ENCODE results near the gene CNST. TPM values are rescaled to one million over a fixed set of nuclear protein-coding genes. Genes with fewer than 3 reads are reported as not detected.

Gene CNST
- total RNA-seq, 1 donor from 2014 or later = 18.4 TPM

DNA sequence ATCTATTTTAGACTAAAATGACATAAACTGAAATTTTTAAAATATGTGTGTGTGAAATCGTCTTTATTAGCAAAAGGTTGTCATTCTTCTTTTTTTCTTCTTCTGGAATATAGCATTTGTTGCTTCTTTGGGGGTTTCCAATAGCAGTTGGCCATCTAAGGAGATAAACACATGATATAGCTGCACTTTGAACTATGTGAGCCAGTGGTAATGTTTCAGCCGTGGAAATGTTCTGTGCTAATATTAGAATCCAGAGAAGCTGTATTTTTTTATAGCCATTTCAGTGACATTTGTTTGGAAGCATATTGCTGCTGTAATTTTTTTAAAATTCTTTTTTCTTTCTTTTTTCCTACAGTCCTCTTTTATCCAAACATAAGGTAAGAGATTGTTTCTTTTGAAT is 75.1 kb downstream of the CNST start:
- DNase-seq (ENCODE audit: missing footprints) (no peak), ATAC-seq (no peak)
- intact Hi-C loops (cut with DNase I) = loop anchor here (2.0 kb wide), 1 partner anchor 75 kb away; the partner anchor contains the start of genes CNST and TFB2M

DNA sequence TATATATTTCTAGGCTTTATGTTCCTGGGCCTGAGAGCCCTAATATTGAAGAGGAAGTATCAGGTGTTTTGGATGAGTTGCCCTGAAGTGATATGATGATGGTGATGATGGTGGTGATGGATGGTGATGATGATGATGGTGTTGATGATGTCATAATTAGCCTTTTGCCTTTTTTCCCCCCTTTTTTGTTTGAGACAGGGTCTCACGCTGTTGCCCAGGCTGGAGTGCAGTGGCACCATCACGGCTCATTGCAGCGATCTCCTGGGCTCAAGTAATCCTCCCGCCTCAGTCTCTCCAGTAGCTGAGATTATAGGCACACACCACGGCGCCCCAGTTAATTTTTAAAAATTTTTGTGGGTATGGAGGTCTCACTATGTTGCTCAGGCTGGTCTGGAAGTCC is 76.5 kb downstream of the CNST start:
- ATAC-seq = no peak
- intact Hi-C loops (cut with DNase I) = loop anchor here (1.0 kb wide), 1 partner anchor 10 kb away; no protein-coding TSS in a partner anchor
- no peak for DNase-seq (ENCODE audit: missing footprints)

DNA sequence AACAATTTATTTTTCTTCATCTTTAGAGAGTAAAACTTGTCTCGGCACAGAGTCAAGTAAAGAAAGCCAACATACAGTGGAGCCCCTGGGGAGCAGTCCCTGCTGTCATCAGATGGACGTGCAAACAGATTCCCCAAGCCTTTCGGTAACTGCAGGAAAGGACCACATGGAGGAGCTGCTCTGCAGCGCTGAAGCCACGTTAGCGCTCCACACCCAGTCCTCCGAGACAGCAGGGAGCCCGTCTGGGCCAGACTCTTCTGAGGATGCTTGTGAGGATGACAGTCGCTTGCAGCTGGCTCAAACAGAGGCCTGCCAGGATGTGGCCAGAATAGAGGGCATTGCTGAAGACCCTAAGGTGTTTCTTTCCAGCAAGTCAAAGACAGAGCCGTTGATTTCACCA is 80.9 kb downstream of the CNST start:
- intact Hi-C loops (cut with DNase I) = loop anchor here (2.0 to 5.0 kb wide), 2 partner anchors 35 to 52 kb away; no protein-coding TSS in a partner anchor
- DNase-seq (ENCODE audit: missing footprints) = peak; percentile 79

DNA sequence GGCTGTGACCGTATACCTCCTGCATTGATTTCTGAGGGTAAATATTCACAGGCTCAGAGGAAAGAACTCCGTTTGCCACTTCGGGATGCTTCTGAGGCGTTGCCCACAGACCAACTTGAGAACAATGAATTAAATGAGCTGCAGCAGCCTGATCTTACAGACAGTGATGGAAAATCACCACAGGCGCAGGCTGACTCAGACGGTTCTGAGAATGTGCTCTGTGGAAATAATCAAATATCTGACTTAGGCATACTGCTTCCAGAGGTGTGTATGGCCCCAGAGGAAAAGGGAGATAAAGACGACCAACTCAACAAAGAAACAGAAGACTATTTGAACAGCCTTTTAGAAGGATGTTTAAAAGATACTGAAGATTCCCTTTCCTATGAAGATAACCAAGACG is 81.3 kb downstream of the CNST start:
- DNase-seq (ENCODE audit: missing footprints) (no peak), ATAC-seq (peak; percentile 54)
- intact Hi-C loops (cut with DNase I) = loop anchor here (2.0 to 5.0 kb wide), 2 partner anchors 35 to 51 kb away; no protein-coding TSS in a partner anchor

More for the DNA sequence above, 80.9 kb downstream of the CNST start:
- peak; percentile 97 for ATAC-seq

DNA sequence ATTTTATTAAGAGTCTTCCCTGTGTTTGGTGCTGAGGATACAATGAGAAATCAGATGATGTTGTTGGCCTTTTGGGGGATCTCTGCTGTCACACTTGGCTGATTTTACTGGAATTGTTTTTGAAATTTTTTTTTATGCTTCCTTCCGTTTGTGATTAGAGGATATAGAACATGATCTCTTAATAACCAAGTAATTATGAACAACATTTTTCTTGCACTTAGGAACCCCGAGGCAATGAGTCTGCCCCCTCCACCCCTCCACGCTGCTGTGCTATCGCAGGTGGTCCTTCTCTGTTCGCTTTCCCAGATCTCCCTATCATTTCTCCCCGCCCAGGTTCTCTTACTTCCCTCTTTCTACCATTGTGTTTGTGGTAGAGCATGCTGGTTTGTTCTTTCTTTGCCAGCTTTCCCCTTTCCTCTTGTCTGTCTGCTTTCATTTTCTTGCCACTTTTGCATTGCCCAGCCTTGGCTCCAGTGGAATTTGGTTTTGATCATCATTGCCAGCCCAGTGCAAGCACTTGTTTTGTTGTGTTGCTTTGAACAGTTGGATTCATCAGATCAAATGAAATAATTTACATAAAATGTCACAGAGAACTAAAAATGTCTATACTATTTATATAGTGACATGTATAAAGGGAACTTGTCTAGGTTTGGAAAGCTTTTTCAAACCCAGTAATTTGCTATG is 84.9 kb downstream of the CNST start:
- no peak for ATAC-seq
- DNase-seq (ENCODE audit: missing footprints) = no peak
- intact Hi-C loops (cut with DNase I) = no loop called here

DNA sequence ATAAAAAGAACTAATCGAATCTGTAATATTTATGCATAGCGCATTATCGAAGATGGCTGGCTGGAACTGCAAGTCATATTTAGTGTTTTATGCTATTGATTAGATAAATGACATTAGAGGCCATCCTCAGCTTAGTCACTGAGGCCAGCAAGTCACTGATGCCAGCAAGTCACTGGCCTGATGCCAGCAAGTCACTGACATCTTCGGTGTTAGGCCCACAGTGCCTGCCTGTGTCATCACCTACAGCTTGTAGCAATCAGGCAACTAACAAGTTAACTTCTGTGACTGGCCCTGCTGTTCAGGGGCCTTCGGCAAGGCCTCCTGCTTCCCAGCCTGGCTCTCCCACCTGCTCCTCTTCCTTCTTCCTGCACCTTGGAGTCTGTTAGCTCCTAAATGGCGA is 92.3 kb downstream of the CNST start:
- intact Hi-C loops (cut with DNase I) = no loop called here
- DNase-seq (ENCODE audit: missing footprints) (no peak), ATAC-seq (no peak)

DNA sequence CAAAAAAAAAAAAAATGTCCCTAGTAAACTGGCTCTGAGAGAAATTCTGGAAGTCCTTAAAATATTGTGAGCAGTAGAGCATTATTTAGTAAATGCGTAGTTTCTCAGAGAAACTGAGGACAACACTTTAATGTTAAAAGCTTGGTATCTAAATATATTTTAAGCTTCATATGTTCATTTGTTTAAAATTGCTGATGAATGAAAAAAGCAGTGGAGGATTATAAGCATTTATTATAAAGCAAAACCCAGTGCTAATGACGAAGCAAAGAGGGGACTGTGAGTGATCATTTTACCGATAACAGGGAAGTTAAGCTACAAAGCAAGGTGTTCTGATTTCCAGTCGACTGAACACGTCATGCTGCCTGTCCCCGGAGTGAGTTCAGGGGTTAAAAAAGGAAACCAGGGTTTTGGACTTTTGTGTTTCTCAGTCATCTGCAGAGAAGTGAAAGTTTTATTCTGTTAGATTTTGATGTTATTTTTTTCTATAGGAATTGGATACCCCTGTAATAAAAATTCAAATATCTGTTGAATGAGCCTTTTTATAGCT is 93.4 kb downstream of the CNST start:
- ATAC-seq (no peak), DNase-seq (ENCODE audit: missing footprints) (no peak)
- intact Hi-C loops (cut with DNase I) = no loop called here

DNA sequence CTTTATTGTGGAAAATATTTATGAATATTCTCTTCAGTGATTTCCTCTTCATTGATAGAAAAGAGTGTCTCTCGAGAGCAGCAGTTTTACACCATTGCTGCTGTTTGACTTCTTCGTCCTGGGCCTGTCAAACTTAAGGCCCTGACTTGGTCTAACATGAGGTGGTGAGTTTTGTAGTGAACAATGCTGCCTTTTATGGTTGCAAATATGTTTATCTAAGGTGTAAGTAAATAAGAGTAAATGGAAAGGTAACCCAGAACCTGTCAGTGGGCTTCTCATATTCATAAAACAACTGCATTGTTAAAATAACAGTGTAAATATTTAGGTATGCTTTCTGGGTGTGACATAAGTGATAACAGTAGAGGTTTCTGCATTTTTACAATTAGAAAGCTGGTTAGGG is 95.2 kb downstream of the CNST start:
- DNase-seq (ENCODE audit: missing footprints) (no peak), ATAC-seq (no peak)
- intact Hi-C loops (cut with DNase I) = no loop called here

DNA sequence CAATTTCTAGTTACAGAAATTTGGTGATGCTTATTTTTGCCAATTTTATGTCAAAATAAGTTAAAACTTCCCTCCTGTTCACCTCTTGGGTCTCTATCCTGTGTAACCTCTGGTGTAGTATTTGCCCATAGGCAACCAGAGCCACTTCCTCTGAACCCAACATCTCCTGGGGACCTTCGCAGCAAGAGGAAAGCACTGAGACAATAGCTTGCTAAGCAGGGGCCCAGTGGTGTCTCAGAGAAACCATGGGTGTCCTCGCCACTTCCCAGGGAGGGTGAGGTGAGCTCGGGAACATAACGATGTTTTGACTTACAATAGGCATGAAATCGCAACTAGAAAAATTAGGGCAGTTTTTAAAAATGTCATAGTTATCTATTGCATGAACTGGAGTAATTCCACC is 101.5 kb downstream of the CNST start:
- ATAC-seq (peak; percentile 37), DNase-seq (ENCODE audit: missing footprints) (no peak)
- intact Hi-C loops (cut with DNase I) = no loop called here

DNA sequence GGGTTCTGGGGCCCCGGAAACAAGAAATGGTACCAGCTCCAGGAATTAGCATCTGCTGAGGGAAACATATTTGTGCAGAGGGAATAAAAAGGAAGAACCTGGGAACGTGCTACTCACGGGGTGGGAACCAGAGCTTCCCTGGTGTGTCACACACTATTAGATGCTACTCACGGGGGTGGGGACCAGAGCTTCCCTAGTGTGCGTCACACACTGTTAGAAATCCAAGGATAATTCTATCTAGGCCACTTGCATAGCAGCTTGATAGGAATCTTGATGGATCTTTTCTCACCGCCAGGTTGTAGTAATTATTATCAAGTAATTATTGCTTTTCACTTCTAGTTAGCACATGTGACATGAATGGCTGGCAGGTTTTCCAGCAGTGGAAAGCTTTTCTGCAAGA is 103.4 kb downstream of the CNST start:
- DNase-seq (ENCODE audit: missing footprints) (no peak), ATAC-seq (no peak)
- intact Hi-C loops (cut with DNase I) = no loop called here

DNA sequence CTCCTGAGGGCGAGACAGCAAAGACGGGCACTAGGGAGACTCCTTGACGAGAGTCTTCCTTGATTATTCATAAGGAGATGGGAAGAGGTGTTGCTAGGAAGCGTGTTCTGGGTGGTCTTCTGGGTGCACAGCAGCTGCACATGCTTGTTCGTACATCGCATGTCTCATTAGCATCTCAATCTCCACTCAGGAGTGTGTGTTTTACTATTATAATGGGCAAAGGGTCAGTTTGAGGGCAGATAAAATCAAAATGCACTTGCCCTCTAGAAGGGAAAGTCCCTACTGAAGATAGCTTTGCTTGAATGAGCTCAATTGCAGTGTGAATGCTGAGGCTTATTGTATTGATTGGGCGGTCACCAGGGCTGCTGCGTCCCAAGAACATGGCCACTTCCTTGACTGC is 107.8 kb downstream of the CNST start:
- intact Hi-C loops (cut with DNase I) = no loop called here
- DNase-seq (ENCODE audit: missing footprints) = no peak
- ATAC-seq = no peak

DNA sequence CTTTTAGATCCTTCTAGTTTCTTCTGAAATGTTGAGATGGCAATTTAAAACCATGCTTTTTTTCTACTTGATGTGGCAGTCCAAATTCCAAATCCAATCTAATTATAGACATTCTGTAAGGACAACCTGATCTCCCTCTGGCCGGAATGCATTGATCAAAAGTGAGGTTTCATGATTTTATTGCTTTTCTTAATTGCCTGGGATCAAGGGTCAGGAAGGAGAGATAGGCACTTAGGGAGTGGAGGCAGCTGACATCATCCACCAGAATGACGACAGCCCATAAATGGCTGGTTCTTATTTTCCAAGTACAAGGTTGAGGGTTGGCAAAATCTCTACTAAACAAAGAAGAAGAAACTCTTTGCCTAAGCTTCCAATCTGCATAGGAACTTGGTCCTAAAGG is 111.6 kb downstream of the CNST start:
- no peak for DNase-seq (ENCODE audit: missing footprints)
- intact Hi-C loops (cut with DNase I) = no loop called here
- ATAC-seq = no peak

DNA sequence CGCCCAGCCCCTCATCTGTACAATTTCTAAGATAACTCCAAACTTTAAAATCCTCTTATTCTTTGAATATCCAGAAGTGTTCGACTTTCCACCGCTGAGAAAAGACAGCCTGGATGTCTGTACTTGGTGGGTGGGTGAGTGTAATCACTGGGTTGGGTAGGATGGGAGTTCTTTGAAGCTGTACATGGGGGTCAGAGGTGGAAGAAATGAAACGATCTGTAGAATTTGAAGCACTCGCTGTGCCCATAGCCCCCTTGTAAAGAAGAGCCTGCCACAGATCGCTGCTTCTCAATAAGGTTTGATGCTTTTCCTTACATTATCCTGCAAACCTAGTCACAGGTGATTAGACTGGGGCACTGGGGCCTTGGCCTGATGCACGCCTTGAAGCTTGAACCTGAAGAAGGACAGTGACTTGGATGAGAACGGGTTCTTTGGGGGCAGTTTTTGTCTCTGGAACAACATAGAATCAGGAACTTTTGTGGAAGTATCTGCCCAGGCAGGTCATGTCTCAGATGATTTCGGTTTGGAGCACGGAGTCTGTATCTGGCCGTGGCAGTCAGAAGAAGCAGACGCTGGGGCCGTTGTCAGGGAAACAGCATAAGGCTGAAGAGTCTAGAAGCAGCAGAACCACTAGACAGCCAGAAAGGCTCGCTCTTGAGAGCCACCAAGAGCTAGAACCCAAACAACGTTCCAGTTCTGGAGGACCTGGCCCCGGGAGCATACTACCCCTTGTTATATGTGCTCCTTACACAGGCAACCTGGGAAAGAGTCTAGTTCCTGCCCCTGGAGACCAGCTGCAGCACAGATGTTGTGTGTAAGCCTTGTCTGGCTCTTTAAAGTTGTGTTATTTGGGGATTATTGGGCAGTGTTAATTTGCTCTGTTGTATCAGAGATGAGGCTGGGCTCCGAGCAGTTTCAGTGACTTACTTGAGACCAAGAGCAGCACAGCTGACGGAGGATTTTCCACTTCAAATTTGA is 112.8 kb downstream of the CNST start:
- DNase-seq (ENCODE audit: missing footprints) (no peak), ATAC-seq (peak; percentile 33)
- intact Hi-C loops (cut with DNase I) = no loop called here

DNA sequence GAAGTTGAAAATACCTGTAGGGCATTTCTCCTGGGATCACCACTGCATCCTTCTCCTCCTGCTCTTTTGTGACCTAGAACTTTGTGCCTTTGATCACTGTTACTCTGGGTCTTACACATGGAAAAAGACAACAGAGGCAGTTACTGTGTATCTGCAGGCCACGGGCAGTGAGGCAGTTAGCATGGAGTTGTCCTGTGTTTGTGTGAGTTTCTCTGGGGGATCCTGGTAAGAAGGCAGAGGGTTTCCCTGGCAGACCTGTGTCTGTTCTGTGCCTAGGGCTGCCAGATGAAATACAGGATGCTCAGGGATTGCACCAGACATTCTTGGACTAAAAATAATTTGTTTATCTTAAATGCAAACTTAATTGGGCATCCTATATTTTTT is 113.5 kb downstream of the CNST start:
- intact Hi-C loops (cut with DNase I) = loop anchor here (5.0 to 10.0 kb wide), 2 partner anchors 32 to 295 kb away; no protein-coding TSS in a partner anchor
- ATAC-seq (no peak), DNase-seq (ENCODE audit: missing footprints) (no peak)

DNA sequence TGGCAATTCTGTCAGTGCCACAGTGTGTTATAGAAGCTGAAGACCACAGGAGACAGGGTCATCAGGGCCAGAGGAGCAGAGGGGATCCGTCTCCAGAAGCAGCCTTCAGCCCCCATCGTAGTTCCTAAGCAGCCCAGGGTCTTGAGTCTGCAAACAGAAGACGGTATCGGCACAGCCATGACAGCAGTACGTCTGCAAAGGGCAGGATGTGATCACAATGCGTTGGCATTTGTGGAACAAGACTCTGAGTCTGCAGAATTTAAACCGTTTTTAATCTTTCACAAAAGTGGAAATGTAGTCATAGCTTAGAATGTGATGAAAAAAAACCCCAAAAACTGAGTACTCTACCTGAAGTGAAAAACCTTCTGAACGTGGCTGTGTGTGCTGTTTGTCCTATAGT is 113.9 kb downstream of the CNST start:
- no peak for ATAC-seq
- DNase-seq (ENCODE audit: missing footprints) = no peak
- intact Hi-C loops (cut with DNase I) = loop anchor here (5.0 to 10.0 kb wide), 2 partner anchors 33 to 295 kb away; no protein-coding TSS in a partner anchor

DNA sequence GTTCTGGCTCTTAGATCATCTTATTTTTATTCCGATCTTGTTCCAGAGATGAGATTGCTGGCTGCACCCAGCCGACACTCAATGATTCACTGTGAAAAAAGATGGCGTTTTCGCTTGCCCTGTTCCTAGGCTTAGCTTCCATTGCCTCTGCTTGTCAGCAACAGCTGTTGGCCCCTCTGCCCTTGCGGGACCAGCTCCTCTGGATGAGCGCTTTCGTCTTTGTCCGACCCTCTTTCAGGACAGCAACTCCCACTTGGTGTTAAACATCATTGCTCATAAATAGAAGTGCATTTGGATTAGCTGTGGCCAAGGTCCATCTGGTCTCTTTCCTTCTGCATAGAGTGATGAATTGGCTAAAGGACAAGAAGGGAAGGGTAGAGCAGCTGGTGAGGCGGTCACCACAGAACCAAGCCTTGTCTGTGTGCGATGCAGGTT is 114.5 kb downstream of the CNST start:
- ATAC-seq (peak; percentile 35), DNase-seq (ENCODE audit: missing footprints) (no peak)
- intact Hi-C loops (cut with DNase I) = loop anchor here (5.0 to 10.0 kb wide), 2 partner anchors 33 to 294 kb away; no protein-coding TSS in a partner anchor

DNA sequence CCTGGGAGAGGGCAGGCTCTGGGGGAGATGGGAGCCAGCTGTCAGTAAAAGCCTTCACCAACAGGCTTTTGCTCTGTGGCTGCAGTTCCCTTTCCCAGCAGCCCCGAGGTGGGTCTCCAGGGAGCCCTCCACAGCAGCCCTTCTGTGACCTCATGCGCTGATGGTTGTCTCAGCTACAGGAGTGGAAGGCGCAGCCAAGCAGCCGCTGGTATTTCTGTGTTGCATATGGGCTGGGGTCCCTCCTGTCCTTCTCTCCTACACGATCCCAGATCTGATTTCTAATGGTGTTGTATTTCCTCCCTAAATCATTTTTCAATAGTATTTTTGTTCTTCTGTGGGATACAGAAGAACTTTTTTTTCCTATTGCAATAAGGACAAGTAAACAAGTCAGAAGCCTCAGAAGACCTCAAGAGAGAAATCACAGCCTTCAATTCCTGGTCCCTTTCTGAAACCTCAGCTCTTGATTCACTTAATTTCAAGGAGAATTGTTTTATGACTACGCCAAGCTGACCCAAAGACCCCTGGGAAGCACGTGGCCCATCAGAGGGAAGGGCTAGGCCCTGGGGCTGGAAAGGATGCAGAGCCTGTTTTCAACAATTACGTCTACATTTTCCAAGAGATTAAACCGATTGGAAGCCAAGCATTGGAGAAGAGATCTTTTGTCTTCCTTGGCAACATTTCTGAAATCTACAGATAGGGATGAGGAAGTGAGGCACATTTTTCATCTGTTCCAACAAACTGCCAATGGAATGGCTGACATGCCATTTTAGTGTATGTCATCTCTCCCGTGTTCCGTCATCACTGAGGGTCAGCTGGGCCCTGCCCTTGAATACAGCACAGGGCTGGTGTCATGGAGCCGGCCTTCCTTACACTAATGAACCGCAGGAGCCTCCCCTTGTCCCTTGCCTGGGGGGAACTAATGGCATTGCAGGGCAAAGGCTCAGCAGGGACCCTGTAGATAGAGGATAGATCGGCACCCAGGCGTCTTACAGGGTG is 115.9 kb downstream of the CNST start:
- intact Hi-C loops (cut with DNase I) = loop anchor here (5.0 to 10.0 kb wide), 2 partner anchors 35 to 293 kb away; no protein-coding TSS in a partner anchor
- no peak for DNase-seq (ENCODE audit: missing footprints)
- ATAC-seq = peak; percentile 83

DNA sequence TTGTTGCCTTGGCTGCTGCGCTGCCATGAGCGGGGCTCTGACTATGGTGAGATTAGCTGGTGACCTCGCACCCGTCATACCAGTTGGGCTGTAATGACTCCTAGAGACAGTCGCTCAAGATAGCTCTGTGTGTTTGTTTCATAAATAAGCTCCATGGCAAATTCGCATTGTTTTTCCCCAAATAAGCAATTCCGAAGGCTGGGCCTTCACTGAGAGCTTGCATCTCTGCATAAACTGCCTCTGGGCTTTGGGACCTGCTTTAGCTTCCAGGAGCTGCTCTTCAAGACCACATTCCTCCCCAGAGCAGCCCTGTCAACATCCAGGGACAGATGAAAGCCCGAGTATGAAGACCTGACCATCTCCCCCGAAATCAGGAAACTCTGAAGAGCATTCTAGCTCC is 117.3 kb downstream of the CNST start:
- intact Hi-C loops (cut with DNase I) = loop anchor here (5.0 to 10.0 kb wide), 2 partner anchors 36 to 291 kb away; no protein-coding TSS in a partner anchor
- ATAC-seq = no peak
- no peak for DNase-seq (ENCODE audit: missing footprints)

All from Right ventricle myocardium inferior (tissue), 1 donor.